GM13976 (cell line): ENCODE data around the gene SPATA20.

Experiments
- DNase-seq: peaks from one replicate; pipeline ENCODE4 v3.0.0; 2012; ENCODE audit warnings: low spot score
- CTCF ChIP-seq: IDR thresholded peaks from 2 replicates; pipeline ENCODE4 v1.5.1; 2012; ENCODE audit warnings: borderline replicate concordance, mild to moderate bottlenecking; ENCODE audit not compliant: insufficient read depth; ENCODE audit errors: extremely low read depth, missing control alignments, control extremely low read depth
- in situ Hi-C: fragments of 300-500 bp; cut with MboI; formaldehyde crosslinking; loops from one replicate; pipeline ENCODE4 v1.12.0; 2022; ENCODE audit warnings: low sequenced_read_pairs, mixed read lengths, inconsistent platforms; ENCODE audit not compliant: unreplicated experiment

Gene SPATA20

GRCh38 chr17:50520483-50520882 lies 26.5 kb upstream of the SPATA20 start:
- in situ Hi-C loops: no loop called here
- no peak for DNase-seq
- no peak for TF ChIP-seq CTCF

- in situ Hi-C loops: no loop called here
- no peak for DNase-seq
- TF ChIP-seq CTCF: no peak
Observed at GRCh38 chr17:50521514-50521913, 25.5 kb upstream of the SPATA20 start.

- no peak for DNase-seq
- no peak for TF ChIP-seq CTCF
- in situ Hi-C loops: no loop called here
Observed at GRCh38 chr17:50522766-50523165, 24.2 kb upstream of the SPATA20 start.

GRCh38 chr17:50523208-50523607 lies 23.8 kb upstream of the SPATA20 start:
- TF ChIP-seq CTCF: no peak
- in situ Hi-C loops: no loop called here
- DNase-seq: no peak

GRCh38 chr17:50524838-50525237 lies 22.1 kb upstream of the SPATA20 start:
- DNase-seq: no peak
- TF ChIP-seq CTCF: no peak
- in situ Hi-C loops: no loop called here

GRCh38 chr17:50527155-50527762 lies 19.7 kb upstream of the SPATA20 start:
- in situ Hi-C loops: no loop called here
- no peak for DNase-seq
- no peak for TF ChIP-seq CTCF
